GM12878 (cell line): ENCODE data around the gene DAD1. TPM values are rescaled to one million over a fixed set of nuclear protein-coding genes. Genes with fewer than 3 reads are reported as not detected.

Source experiments
- EGR1 ChIP-seq, 2 experiments: IDR thresholded peaks; 1 replicate in 1 of 2; 2 replicates in 1 of 2; pipeline ENCODE4 v1.6.1; 2011 to 2012; ENCODE audit warnings: low read depth in 2 of 2, low read length in 2 of 2, borderline replicate concordance in 1 of 2, mild to moderate bottlenecking in 1 of 2, moderate library complexity in 1 of 2
- JUNB ChIP-seq: IDR thresholded peaks from 2 replicates; pipeline ENCODE4 v1.6.1; 2016; ENCODE audit warnings: antibody characterized with exemption, mild to moderate bottlenecking
- MEF2B ChIP-seq: fragments of 450-650 bp; IDR thresholded peaks from 2 replicates; pipeline ENCODE4 v1.6.1; 2018; ENCODE audit warnings: mild to moderate bottlenecking, moderate library complexity; ENCODE audit not compliant: partially characterized antibody, poor library complexity, severe bottlenecking
- NR2F1 ChIP-seq: fragments of 450-650 bp; conservative IDR thresholded peaks from 2 replicates; pipeline ENCODE4 v1.6.1; 2017; ENCODE audit warnings: mild to moderate bottlenecking
- PAX5 ChIP-seq: IDR thresholded peaks from 2 replicates; pipeline ENCODE4 v1.6.1; 2011; ENCODE audit warnings: low read depth, low read length, borderline replicate concordance
- SUPT20H ChIP-seq: IDR thresholded peaks from 2 replicates; pipeline ENCODE4 v1.6.1; 2011; ENCODE audit warnings: low read depth, mild to moderate bottlenecking, low read length, moderate library complexity, borderline replicate concordance; ENCODE audit not compliant: control insufficient read depth
- TCF12 ChIP-seq: IDR thresholded peaks from 2 replicates; pipeline ENCODE4 v1.6.1; 2011; ENCODE audit warnings: low read depth, mild to moderate bottlenecking, low read length
- WRNIP1 ChIP-seq: IDR thresholded peaks from 2 replicates; pipeline ENCODE4 v1.6.1; 2011; ENCODE audit warnings: low read depth, low read length, improper control_type of control experiment, borderline replicate concordance
- YBX1 ChIP-seq: fragments of 450-650 bp; IDR thresholded peaks from 2 replicates; pipeline ENCODE4 v1.6.1; 2016; ENCODE audit warnings: antibody characterized with exemption
- ZBED1 ChIP-seq: IDR thresholded peaks from 2 replicates; pipeline ENCODE4 v1.6.1; 2016; ENCODE audit warnings: borderline replicate concordance
- polyA plus RNA-seq, 11 experiments: library from polyadenylated mRNA; depleted of rRNA in 4 of 11; unstranded in 6 of 11; stranded (reverse) in 5 of 11; fragments of >200 nt; fragmentation: Nextera tagmentation in 4 of 11; fragmentation: Illumina TruSeq in 1 of 11; extraction: Ambion mirVana in 4 of 11; extraction: Trizol in 1 of 11; gene quantifications; 1 replicate in 1 of 11; 2 replicates in 10 of 11; pipeline versions ENCODE4 v1.2.1 to v1.2.3, GENCODE V29; 2011 to 2016; ENCODE audit warnings: inconsistent platforms in 2 of 11, missing spikeins in 2 of 11, low read depth in 1 of 11
- total RNA-seq, 4 experiments: library from RNA; depleted of rRNA in 3 of 4; stranded (reverse); fragments of >200 nt in 3 of 4; fragmentation: Illumina TruSeq in 1 of 4; extraction: Trizol in 1 of 4; gene quantifications; 2 replicates each; pipeline versions ENCODE4 v1.2.1 to v1.2.3, GENCODE V29; 2013 to 2021
- TF ChIP-seq, protein P1 (sequence below): fragments of 450-650 bp; formaldehyde crosslinking; IDR thresholded peaks from 2 replicates; pipeline ENCODE4 v1.4.0; 2022; ENCODE audit warnings: mild to moderate bottlenecking, moderate library complexity
- TF ChIP-seq, protein P2 (sequence below): fragments of 450-650 bp; IDR thresholded peaks from 2 replicates; pipeline ENCODE4 v1.6.1; 2017; ENCODE audit warnings: borderline replicate concordance
- TF ChIP-seq, protein P3 (sequence below): fragments of 450-650 bp; IDR thresholded peaks from 2 replicates; pipeline ENCODE4 v1.6.1; 2016; ENCODE audit warnings: mild to moderate bottlenecking

Gene DAD1
- total and polyA plus RNA-seq, 10 of the 15 experiments (the other 5 are each of a cell fraction or from before 2014, with no cell fraction given), result 161 to 920 (median 319) TPM

DNA sequence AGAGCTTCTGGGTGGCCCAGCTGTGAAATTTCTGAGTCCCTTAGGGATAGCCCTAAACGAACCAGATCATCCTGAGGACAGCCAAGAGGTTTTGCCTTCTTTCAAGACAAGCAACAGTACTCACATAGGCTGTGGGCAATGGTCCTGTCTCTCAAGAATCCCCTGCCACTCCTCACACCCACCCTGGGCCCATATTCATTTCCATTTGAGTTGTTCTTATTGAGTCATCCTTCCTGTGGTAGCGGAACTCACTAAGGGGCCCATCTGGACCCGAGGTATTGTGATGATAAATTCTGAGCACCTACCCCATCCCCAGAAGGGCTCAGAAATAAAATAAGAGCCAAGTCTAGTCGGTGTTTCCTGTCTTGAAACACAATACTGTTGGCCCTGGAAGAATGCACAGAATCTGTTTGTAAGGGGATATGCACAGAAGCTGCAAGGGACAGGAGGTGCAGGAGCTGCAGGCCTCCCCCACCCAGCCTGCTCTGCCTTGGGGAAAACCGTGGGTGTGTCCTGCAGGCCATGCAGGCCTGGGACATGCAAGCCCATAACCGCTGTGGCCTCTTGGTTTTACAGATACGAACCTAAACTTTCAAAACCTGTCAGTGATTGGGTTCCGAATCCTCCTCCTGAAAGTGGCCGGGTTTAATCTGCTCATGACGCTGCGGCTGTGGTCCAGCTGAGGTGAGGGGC is 38.9 kb downstream of the DAD1 start (continued):
- TF ChIP-seq SUPT20H (no peak), YBX1 (no peak), EGR1 (IDR thresholded peaks at IDR 0.05; ENCODE audit: borderline replicate concordance in 1 of 2, low read depth in 2 of 2, low read length in 2 of 2) (peak in 1 of 2 experiments; percentile 74; a peak in 2 of 3 replicates), WRNIP1 (no peak), JUNB (peak; percentile 83), PAX5 (peak; percentile 71; the same call in 1 of the 2 replicates), TCF12 (peak; percentile 77), NR2F1 (peak; percentile 75; the same call in 1 of the 2 replicates), MEF2B (peak; percentile 57), ZBED1 (peak; percentile 86)
- TF ChIP-seq, protein P1, sequence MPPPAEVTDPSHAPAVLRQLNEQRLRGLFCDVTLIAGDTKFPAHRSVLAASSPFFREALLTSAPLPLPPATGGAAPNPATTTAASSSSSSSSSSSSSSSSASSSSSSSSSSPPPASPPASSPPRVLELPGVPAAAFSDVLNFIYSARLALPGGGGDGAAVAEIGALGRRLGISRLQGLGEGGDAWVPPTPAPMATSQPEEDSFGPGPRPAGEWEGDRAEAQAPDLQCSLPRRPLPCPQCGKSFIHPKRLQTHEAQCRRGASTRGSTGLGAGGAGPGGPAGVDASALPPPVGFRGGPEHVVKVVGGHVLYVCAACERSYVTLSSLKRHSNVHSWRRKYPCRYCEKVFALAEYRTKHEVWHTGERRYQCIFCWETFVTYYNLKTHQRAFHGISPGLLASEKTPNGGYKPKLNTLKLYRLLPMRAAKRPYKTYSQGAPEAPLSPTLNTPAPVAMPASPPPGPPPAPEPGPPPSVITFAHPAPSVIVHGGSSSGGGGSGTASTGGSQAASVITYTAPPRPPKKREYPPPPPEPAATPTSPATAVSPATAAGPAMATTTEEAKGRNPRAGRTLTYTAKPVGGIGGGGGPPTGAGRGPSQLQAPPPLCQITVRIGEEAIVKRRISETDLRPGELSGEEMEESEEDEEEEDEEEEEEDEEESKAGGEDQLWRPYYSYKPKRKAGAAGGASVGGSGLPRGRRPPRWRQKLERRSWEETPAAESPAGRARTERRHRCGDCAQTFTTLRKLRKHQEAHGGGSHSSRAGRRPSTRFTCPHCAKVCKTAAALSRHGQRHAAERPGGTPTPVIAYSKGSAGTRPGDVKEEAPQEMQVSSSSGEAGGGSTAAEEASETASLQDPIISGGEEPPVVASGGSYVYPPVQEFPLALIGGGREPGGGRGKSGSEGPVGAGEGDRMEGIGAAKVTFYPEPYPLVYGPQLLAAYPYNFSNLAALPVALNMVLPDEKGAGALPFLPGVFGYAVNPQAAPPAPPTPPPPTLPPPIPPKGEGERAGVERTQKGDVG (CRISPR knock-in tag), result no peak
- TF ChIP-seq, protein P2, sequence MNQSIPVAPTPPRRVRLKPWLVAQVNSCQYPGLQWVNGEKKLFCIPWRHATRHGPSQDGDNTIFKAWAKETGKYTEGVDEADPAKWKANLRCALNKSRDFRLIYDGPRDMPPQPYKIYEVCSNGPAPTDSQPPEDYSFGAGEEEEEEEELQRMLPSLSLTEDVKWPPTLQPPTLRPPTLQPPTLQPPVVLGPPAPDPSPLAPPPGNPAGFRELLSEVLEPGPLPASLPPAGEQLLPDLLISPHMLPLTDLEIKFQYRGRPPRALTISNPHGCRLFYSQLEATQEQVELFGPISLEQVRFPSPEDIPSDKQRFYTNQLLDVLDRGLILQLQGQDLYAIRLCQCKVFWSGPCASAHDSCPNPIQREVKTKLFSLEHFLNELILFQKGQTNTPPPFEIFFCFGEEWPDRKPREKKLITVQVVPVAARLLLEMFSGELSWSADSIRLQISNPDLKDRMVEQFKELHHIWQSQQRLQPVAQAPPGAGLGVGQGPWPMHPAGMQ, result no peak
- TF ChIP-seq, protein P3, sequence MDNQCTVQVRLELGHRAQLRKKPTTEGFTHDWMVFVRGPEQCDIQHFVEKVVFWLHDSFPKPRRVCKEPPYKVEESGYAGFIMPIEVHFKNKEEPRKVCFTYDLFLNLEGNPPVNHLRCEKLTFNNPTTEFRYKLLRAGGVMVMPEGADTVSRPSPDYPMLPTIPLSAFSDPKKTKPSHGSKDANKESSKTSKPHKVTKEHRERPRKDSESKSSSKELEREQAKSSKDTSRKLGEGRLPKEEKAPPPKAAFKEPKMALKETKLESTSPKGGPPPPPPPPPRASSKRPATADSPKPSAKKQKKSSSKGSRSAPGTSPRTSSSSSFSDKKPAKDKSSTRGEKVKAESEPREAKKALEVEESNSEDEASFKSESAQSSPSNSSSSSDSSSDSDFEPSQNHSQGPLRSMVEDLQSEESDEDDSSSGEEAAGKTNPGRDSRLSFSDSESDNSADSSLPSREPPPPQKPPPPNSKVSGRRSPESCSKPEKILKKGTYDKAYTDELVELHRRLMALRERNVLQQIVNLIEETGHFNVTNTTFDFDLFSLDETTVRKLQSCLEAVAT, result peak; percentile 62; the same call in 1 of the 2 replicates
